HepG2 (cell line): ENCODE measurements around the gene CATSPERD. TPM values are rescaled to one million over a fixed set of nuclear protein-coding genes. Genes with fewer than 3 reads are reported as not detected.
A peak's percentile ranks its signal among the peaks of the same experiment; 100 is the strongest.

ENCODE experiments used
- CERS6 ChIP-seq: sonication (generic); formaldehyde crosslinking; IDR thresholded peaks from 2 replicates; pipeline ENCODE4 v1.5.0; 2020; ENCODE audit warnings: missing genetic modification reagents
- DPF2 ChIP-seq: sonication (generic); formaldehyde crosslinking; IDR thresholded peaks from 2 replicates; pipeline ENCODE4 v1.4.0; 2020; ENCODE audit warnings: mild to moderate bottlenecking, low read depth, missing genetic modification reagents, borderline replicate concordance
- E2F1 ChIP-seq: sonication (generic); formaldehyde crosslinking; IDR thresholded peaks from 2 replicates; pipeline ENCODE4 v1.5.0; 2020; ENCODE audit warnings: missing genetic modification reagents
- ETV6 ChIP-seq: sonication (generic); formaldehyde crosslinking; conservative IDR thresholded peaks from 2 replicates; pipeline ENCODE4 v1.4.0; 2020; ENCODE audit warnings: missing genetic modification reagents
- HIC2 ChIP-seq: sonication (generic); formaldehyde crosslinking; IDR thresholded peaks from 2 replicates; pipeline ENCODE4 v1.9.0; 2022; ENCODE audit warnings: low read depth, missing genetic modification reagents
- HIVEP1 ChIP-seq: sonication (generic); formaldehyde crosslinking; IDR thresholded peaks from 2 replicates; pipeline ENCODE4 v1.4.0; 2020; ENCODE audit warnings: mild to moderate bottlenecking, missing genetic modification reagents
- HNRNPH1 ChIP-seq: fragments of 200-400 bp; formaldehyde crosslinking; optimal IDR thresholded peaks from 2 replicates; pipeline ENCODE3; 2017; ENCODE audit warnings: mild to moderate bottlenecking, low read depth, low read length
- MED13 ChIP-seq: sonication (generic); formaldehyde crosslinking; IDR thresholded peaks from 2 replicates; pipeline ENCODE4 v1.5.0; 2020; ENCODE audit warnings: missing genetic modification reagents
- NR2F2 ChIP-seq: IDR thresholded peaks from 2 replicates; pipeline ENCODE4 v1.6.1; 2012; ENCODE audit warnings: low read depth, inconsistent platforms, borderline replicate concordance
- ONECUT2 ChIP-seq: sonication (generic); formaldehyde crosslinking; IDR thresholded peaks from 2 replicates; pipeline ENCODE4 v1.4.0; 2020; ENCODE audit warnings: missing genetic modification reagents
- REPIN1 ChIP-seq: sonication (generic); formaldehyde crosslinking; IDR thresholded peaks from 2 replicates; pipeline ENCODE4 v1.8.0; 2022; ENCODE audit warnings: missing genetic modification reagents, low read depth, mild to moderate bottlenecking, borderline replicate concordance
- ZNF230 ChIP-seq: sonication (generic); formaldehyde crosslinking; IDR thresholded peaks from 2 replicates; pipeline ENCODE4 v1.4.0; 2020; ENCODE audit warnings: mild to moderate bottlenecking, missing genetic modification reagents
- ZNF253 ChIP-seq: sonication (generic); formaldehyde crosslinking; IDR thresholded peaks from 2 replicates; pipeline ENCODE4 v1.8.0; 2022; ENCODE audit warnings: mild to moderate bottlenecking, missing genetic modification reagents, borderline replicate concordance
- ZNF30 ChIP-seq: sonication (generic); formaldehyde crosslinking; IDR thresholded peaks from 2 replicates; pipeline ENCODE4 v1.5.0; 2020; ENCODE audit warnings: mild to moderate bottlenecking, missing genetic modification reagents
- ZNF646 ChIP-seq: sonication (generic); formaldehyde crosslinking; IDR thresholded peaks from 2 replicates; pipeline ENCODE4 v1.9.0; 2021; ENCODE audit warnings: mild to moderate bottlenecking, missing genetic modification reagents
- polyA plus RNA-seq, 8 experiments: library from polyadenylated mRNA; depleted of rRNA in 3 of 8; stranded (reverse) in 7 of 8; unstranded in 1 of 8; fragments of >200 nt; fragmentation: Illumina TruSeq in 4 of 8; extraction: Trizol in 4 of 8; gene quantifications; 2 replicates each; pipeline versions ENCODE4 v1.2.1 to v1.2.3, GENCODE V29; 2011 to 2016; ENCODE audit warnings: low read depth in 4 of 8, missing spikeins in 1 of 8, mixed read lengths in 1 of 8; ENCODE audit not compliant: insufficient read depth in 1 of 8
- total RNA-seq, 5 experiments: library from RNA; depleted of rRNA; stranded (reverse); fragments of >200 nt; fragmentation: Illumina TruSeq; extraction: Trizol; gene quantifications; 2 replicates each; pipeline ENCODE4 v1.2.3, GENCODE V29; 2016; ENCODE audit warnings: low read depth in 1 of 5

The CATSPERD gene
- total and polyA plus RNA-seq, 2 of the 13 experiments (the other 11 are each of a cell fraction or from before 2014, with no cell fraction given) = 0.04 TPM; not detected in 1

GRCh38 chr19:5800361-5801270, 80.2 kb downstream of the CATSPERD start (continued):
- TF ChIP-seq ZNF646 (CRISPR knock-in tag) (no peak), HIVEP1 (CRISPR knock-in tag) (peak; percentile 23; the same call in 1 of the 2 replicates), ETV6 (CRISPR knock-in tag) (no peak), ZNF253 (no peak), ONECUT2 (CRISPR knock-in tag) (no peak), HNRNPH1 (no peak), CERS6 (CRISPR knock-in tag) (no peak), REPIN1 (CRISPR knock-in tag) (peak; percentile 62; the same call in 1 of the 2 replicates), ZNF230 (no peak), HIC2 (CRISPR knock-in tag) (peak; percentile 78; the same call in 1 of the 2 replicates), NR2F2 (peak; percentile 76), ZNF30 (CRISPR knock-in tag) (no peak), E2F1 (CRISPR knock-in tag) (no peak), DPF2 (CRISPR knock-in tag) (no peak), MED13 (CRISPR knock-in tag) (no peak)
